ENCODE measurements around the gene SMC5. TPM values are rescaled to one million over a fixed set of nuclear protein-coding genes. Genes with fewer than 3 reads are reported as not detected.

Gene SMC5
- total and polyA plus RNA-seq, 2 of the 13 experiments (the other 11 are each of a cell fraction or from before 2014, with no cell fraction given), result 7.2 to 26.7 TPM

- CTCF ChIA-PET (ENCODE audit: low intra/inter-chr PET ratio, low total read pairs), result no interaction called here
- Histone ChIP-seq H3K36me3 (replicated peaks in 1 of 2; ENCODE audit: control insufficient read depth in 1 of 2, insufficient read depth in 2 of 2, low read length in 2 of 2) (no peaks in the 10 kb centered on the region), H3K4me1 (ENCODE audit: insufficient read depth, low read length) (peaks cover 10% of the 10 kb centered on the region), H3K27me3 (ENCODE audit: control insufficient read depth in 1 of 2, insufficient read depth in 2 of 2, low read length in 2 of 2) (no peaks in the 10 kb centered on the region), H3K79me2 (ENCODE audit: insufficient read depth, low read length) (peaks cover 62% of the 10 kb centered on the region), H3K27ac (ENCODE audit: extremely low read length, insufficient read depth, low read length) (no peak overlapping the region), H3K9ac (ENCODE audit: insufficient read depth, low read depth, low read length) (no peak overlapping the region), H3K9me3 (ENCODE audit: low read length) (no peaks in the 10 kb centered on the region), H3K4me3 (replicated peaks in 1 of 3; ENCODE audit: insufficient read depth in 1 of 3, low read depth in 2 of 3, low read length in 3 of 3) (no peak overlapping the region), H3K4me2 (ENCODE audit: low read depth, low read length) (no peak overlapping the region), H4K20me1 (ENCODE audit: insufficient read depth, low read length) (peaks cover 48% of the 10 kb centered on the region; the same call in 1 of the 2 replicates), H2AFZ (ENCODE audit: low read length) (no peak overlapping the region)
- POLR2A ChIA-PET, result interaction anchor here (1.1 to 1.4 kb wide), 3 partner anchors 12 to 18 kb away, joined by 4 to 5 read pairs (median 4); partner anchors contain the start of gene KLF9
- intact Hi-C loops (cut with micrococcal nuclease; ENCODE audit: unreplicated experiment) (no loop called here), in situ Hi-C loops (cut with HindIII; ENCODE audit: extremely low pct_ligation_motif_present, low pct_unique_long_range_greater_than_20kb) (no loop called here)
- DNase-seq (ENCODE audit: low spot score) (no peak), ATAC-seq (no peak), FAIRE-seq (no peak)
- no TSS peak for BruUV-seq (replicated peaks)
- 92% methylated on average over 2 of the region's 5 CpGs for WGBS (ENCODE audit: low lambda C conversion rate)
- no peak for TF ChIP-seq KAT7 (CRISPR knock-in tag; IDR thresholded peaks at IDR 0.05; ENCODE audit: borderline replicate concordance)
- TF ChIP-seq ZNF263 (CRISPR knock-in tag; IDR thresholded peaks at IDR 0.05), result no peak
- TF ChIP-seq, protein P1, sequence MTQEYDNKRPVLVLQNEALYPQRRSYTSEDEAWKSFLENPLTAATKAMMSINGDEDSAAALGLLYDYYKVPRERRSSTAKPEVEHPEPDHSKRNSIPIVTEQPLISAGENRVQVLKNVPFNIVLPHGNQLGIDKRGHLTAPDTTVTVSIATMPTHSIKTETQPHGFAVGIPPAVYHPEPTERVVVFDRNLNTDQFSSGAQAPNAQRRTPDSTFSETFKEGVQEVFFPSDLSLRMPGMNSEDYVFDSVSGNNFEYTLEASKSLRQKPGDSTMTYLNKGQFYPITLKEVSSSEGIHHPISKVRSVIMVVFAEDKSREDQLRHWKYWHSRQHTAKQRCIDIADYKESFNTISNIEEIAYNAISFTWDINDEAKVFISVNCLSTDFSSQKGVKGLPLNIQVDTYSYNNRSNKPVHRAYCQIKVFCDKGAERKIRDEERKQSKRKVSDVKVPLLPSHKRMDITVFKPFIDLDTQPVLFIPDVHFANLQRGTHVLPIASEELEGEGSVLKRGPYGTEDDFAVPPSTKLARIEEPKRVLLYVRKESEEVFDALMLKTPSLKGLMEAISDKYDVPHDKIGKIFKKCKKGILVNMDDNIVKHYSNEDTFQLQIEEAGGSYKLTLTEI (CRISPR knock-in tag; conservative IDR thresholded peaks at IDR 0.05), result no peak
- no peak for TF ChIP-seq BCL6 (CRISPR knock-in tag; IDR thresholded peaks at IDR 0.05)
- no peak for TF ChIP-seq SP140L (CRISPR knock-in tag; IDR thresholded peaks at IDR 0.05; ENCODE audit: borderline replicate concordance)
- no peak for TF ChIP-seq PRPF4 (IDR thresholded peaks at IDR 0.05; ENCODE audit: low read depth, low read length, poor library complexity, severe bottlenecking)
- TF ChIP-seq ZNF138 (CRISPR knock-in tag; IDR thresholded peaks at IDR 0.05; ENCODE audit: low read depth), result no peak
- no peak for TF ChIP-seq ZNF460 (CRISPR knock-in tag; IDR thresholded peaks at IDR 0.05; ENCODE audit: borderline replicate concordance)
- TF ChIP-seq GTF3A (CRISPR knock-in tag; conservative IDR thresholded peaks at IDR 0.05), result no peak
- TF ChIP-seq SIN3B (IDR thresholded peaks at IDR 0.05; ENCODE audit: low read length), result no peak
- no peak for TF ChIP-seq MLXIP (CRISPR knock-in tag; IDR thresholded peaks at IDR 0.05; ENCODE audit: borderline replicate concordance)
- TF ChIP-seq CHCHD3 (CRISPR knock-in tag; IDR thresholded peaks at IDR 0.05), result no peak
- no peak for TF ChIP-seq PHF8 (CRISPR knock-in tag; IDR thresholded peaks at IDR 0.05)
- TF ChIP-seq, protein P2, sequence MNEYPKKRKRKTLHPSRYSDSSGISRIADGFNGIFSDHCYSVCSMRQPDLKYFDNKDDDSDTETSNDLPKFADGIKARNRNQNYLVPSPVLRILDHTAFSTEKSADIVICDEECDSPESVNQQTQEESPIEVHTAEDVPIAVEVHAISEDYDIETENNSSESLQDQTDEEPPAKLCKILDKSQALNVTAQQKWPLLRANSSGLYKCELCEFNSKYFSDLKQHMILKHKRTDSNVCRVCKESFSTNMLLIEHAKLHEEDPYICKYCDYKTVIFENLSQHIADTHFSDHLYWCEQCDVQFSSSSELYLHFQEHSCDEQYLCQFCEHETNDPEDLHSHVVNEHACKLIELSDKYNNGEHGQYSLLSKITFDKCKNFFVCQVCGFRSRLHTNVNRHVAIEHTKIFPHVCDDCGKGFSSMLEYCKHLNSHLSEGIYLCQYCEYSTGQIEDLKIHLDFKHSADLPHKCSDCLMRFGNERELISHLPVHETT (CRISPR knock-in tag; conservative IDR thresholded peaks at IDR 0.05), result no peak
- no peak for TF ChIP-seq MIER3 (CRISPR knock-in tag; IDR thresholded peaks at IDR 0.05; ENCODE audit: borderline replicate concordance)
These were observed 141.5 kb downstream of the SMC5 start for GRCh38 chr9:70400107-70400892.

All from HepG2 (cell line).